Measurements from ENCODE around the gene CCNDBP1.

Gene CCNDBP1

GRCh38 chr15:43210807-43211206 lies 25.6 kb downstream of the CCNDBP1 start:
- TF ChIP-seq, protein P1, sequence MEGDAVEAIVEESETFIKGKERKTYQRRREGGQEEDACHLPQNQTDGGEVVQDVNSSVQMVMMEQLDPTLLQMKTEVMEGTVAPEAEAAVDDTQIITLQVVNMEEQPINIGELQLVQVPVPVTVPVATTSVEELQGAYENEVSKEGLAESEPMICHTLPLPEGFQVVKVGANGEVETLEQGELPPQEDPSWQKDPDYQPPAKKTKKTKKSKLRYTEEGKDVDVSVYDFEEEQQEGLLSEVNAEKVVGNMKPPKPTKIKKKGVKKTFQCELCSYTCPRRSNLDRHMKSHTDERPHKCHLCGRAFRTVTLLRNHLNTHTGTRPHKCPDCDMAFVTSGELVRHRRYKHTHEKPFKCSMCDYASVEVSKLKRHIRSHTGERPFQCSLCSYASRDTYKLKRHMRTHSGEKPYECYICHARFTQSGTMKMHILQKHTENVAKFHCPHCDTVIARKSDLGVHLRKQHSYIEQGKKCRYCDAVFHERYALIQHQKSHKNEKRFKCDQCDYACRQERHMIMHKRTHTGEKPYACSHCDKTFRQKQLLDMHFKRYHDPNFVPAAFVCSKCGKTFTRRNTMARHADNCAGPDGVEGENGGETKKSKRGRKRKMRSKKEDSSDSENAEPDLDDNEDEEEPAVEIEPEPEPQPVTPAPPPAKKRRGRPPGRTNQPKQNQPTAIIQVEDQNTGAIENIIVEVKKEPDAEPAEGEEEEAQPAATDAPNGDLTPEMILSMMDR (IDR thresholded peaks at IDR 0.05; ENCODE audit: low read depth, low read length), result no peak
- DNase-seq (ENCODE audit: low read depth in 2 of 2), result no peak
- H3K4me3 ChIP-seq (replicated peaks in 1 of 2; ENCODE audit: low read depth in 2 of 2, low read length in 2 of 2), result no peak overlapping the region

- H3K4me3 ChIP-seq (replicated peaks in 1 of 2; ENCODE audit: low read depth in 2 of 2, low read length in 2 of 2), result no peak overlapping the region
- DNase-seq (ENCODE audit: low read depth in 2 of 2), result no peak
- TF ChIP-seq, protein P1 (IDR thresholded peaks at IDR 0.05; ENCODE audit: low read depth, low read length), result no peak
Measured at GRCh38 chr15:43211224-43211735, 26.1 kb downstream of the CCNDBP1 start.

GRCh38 chr15:43212299-43212698 lies 27.1 kb downstream of the CCNDBP1 start:
- no peak overlapping the region for H3K4me3 ChIP-seq (replicated peaks in 1 of 2; ENCODE audit: low read depth in 2 of 2, low read length in 2 of 2)
- no peak for DNase-seq (ENCODE audit: low read depth in 2 of 2)
- TF ChIP-seq, protein P1 (IDR thresholded peaks at IDR 0.05; ENCODE audit: low read depth, low read length), result no peak

DNA sequence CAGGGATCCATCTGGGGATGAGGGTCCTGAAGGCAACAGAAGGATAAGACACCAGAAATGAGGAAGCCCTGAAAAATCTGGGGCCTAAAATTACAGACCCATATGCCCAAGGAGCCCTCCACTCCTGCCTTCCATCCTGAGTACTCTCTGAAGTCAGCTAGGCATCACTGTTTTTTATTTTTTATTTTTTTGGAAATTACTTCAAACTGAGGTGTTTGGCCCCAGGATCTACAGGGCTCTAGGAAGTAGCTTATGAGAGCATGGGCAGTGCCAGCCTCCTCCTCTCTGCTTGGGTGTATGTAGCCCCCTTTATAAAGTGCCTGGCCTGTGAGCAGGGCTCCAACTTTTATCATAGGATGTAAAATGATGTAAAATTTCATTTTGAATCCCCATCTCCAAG lies 27.7 kb downstream of the CCNDBP1 start:
- H3K4me3 ChIP-seq (replicated peaks in 1 of 2; ENCODE audit: low read depth in 2 of 2, low read length in 2 of 2), result no peak overlapping the region
- TF ChIP-seq, protein P1 (IDR thresholded peaks at IDR 0.05; ENCODE audit: low read depth, low read length), result no peak
- DNase-seq (ENCODE audit: low read depth in 2 of 2), result no peak

- no peak for DNase-seq (ENCODE audit: low read depth in 2 of 2)
- TF ChIP-seq, protein P1 (IDR thresholded peaks at IDR 0.05; ENCODE audit: low read depth, low read length), result no peak
- H3K4me3 ChIP-seq (replicated peaks in 1 of 2; ENCODE audit: low read depth in 2 of 2, low read length in 2 of 2), result no peak overlapping the region
Measured at GRCh38 chr15:43213466-43213865, 28.3 kb downstream of the CCNDBP1 start.

GRCh38 chr15:43214169-43214568 lies 29.0 kb downstream of the CCNDBP1 start:
- no peak for DNase-seq (ENCODE audit: low read depth in 2 of 2)
- H3K4me3 ChIP-seq (replicated peaks in 1 of 2; ENCODE audit: low read depth in 2 of 2, low read length in 2 of 2), result no peak overlapping the region
- TF ChIP-seq, protein P1 (IDR thresholded peaks at IDR 0.05; ENCODE audit: low read depth, low read length), result no peak

Data from cardiac fibroblast (primary cell).